BLaER1 treated with 17β-estradiol and CSF1 and Interleukin-3, amounts not matched to agents 10 nM and 100 nM (cell line): ENCODE results near the gene TXK.

Experiments used
- H3K27ac ChIP-seq, 11 experiments: shearing (Covaris generic); formaldehyde crosslinking; 2 replicates each; pipeline ENCODE4 v1.8.1; 2022
- H3K27me3 ChIP-seq, 11 experiments: shearing (Covaris generic); formaldehyde crosslinking; 2 replicates each; pipeline ENCODE4 v1.8.1; 2022
- H3K36me3 ChIP-seq, 11 experiments: shearing (Covaris generic); formaldehyde crosslinking; 2 replicates each; pipeline ENCODE4 v1.8.1; 2022
- H3K4me1 ChIP-seq, 10 experiments: shearing (Covaris generic); formaldehyde crosslinking; 2 replicates each; pipeline ENCODE4 v1.8.1; 2022
- H3K4me2 ChIP-seq, 11 experiments: shearing (Covaris generic); formaldehyde crosslinking; 2 replicates each; pipeline ENCODE4 v1.8.1; 2022
- H3K4me3 ChIP-seq, 10 experiments: shearing (Covaris generic); formaldehyde crosslinking; 2 replicates each; pipeline ENCODE4 v1.8.1; 2022
- H3K9ac ChIP-seq, 11 experiments: shearing (Covaris generic); formaldehyde crosslinking; 2 replicates each; pipeline ENCODE4 v1.8.1; 2022
- H3K9me3 ChIP-seq, 11 experiments: shearing (Covaris generic); formaldehyde crosslinking; replicated peaks in 1 of 11; 2 replicates each; pipeline ENCODE4 v1.8.1; 2022
- H4K20me1 ChIP-seq, 11 experiments: shearing (Covaris generic); formaldehyde crosslinking; 2 replicates each; pipeline ENCODE4 v1.8.1; 2022
- Cebpa-rat ChIP-seq, 11 experiments: shearing (Covaris generic); IDR thresholded peaks; 2 replicates each; pipeline ENCODE4 v1.8.1; 2022

TXK gene

DNA sequence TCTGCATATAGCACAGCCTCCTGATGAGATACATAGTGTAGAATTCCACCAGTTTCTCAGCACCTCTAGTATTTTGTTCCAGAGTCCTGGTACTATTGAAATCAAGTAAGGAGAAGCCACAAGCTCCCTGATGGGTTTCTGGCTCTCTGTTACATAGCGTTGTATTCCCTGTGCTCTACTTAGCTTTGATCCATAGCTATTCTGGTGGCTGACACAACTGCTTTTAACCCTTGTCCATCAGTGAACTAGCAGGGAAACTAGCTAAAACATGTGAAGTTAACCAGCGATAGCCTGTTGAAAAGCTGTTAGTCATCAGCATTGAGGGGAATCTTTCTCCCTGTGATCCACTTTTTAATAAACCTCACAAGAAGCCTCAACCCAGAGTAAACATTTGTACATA is 90.5 kb downstream of the TXK start:
- peaks cover 0 to 25% (median 11%) of the 10 kb centered on the region in 11 experiments; a peak in 10 of 22 replicates for H4K20me1 ChIP-seq
- H3K9me3 ChIP-seq = no peaks in the 10 kb centered on the region
- H3K4me3 ChIP-seq = no peak overlapping the region
- H3K27me3 ChIP-seq = peaks cover 0 to 80% (median 0%) of the 10 kb centered on the region in 11 experiments; a peak in 7 of 22 replicates
- no peaks in the 10 kb centered on the region for H3K36me3 ChIP-seq
- H3K9ac ChIP-seq = no peak overlapping the region
- no peak overlapping the region for H3K27ac ChIP-seq
- H3K4me2 ChIP-seq = no peak overlapping the region
- peaks cover 17 to 30% (median 28%) of the 10 kb centered on the region in 10 experiments for H3K4me1 ChIP-seq
- TF ChIP-seq Cebpa-rat (IDR thresholded peaks at IDR 0.05) = no peak

- no peaks in the 10 kb centered on the region for H3K9me3 ChIP-seq
- H3K4me2 ChIP-seq = no peak overlapping the region
- peaks cover 0 to 21% (median 7%) of the 10 kb centered on the region in 11 experiments; a peak in 10 of 22 replicates for H4K20me1 ChIP-seq
- no peak overlapping the region for H3K4me3 ChIP-seq
- H3K4me1 ChIP-seq = peaks cover 13 to 25% (median 23%) of the 10 kb centered on the region in 10 experiments
- no peaks in the 10 kb centered on the region for H3K36me3 ChIP-seq
- no peak overlapping the region for H3K27ac ChIP-seq
- H3K9ac ChIP-seq = no peak overlapping the region
- no peak for TF ChIP-seq Cebpa-rat (IDR thresholded peaks at IDR 0.05)
- peaks cover 0 to 78% (median 0%) of the 10 kb centered on the region in 11 experiments; a peak in 7 of 22 replicates for H3K27me3 ChIP-seq
Measured at GRCh38 chr4:48042979-48043461, 91.0 kb downstream of the TXK start.

- Histone ChIP-seq H3K4me2 (no peak overlapping the region), H3K9ac (no peak overlapping the region), H3K27me3 (peaks cover 0 to 66% (median 0%) of the 10 kb centered on the region in 11 experiments; a peak in 7 of 22 replicates), H3K27ac (no peak overlapping the region), H3K4me3 (no peak overlapping the region), H3K9me3 (no peaks in the 10 kb centered on the region), H4K20me1 (peaks cover 0 to 7% (median 0%) of the 10 kb centered on the region in 11 experiments; a peak in 2 of 22 replicates), H3K36me3 (no peaks in the 10 kb centered on the region), H3K4me1 (peaks cover 10 to 21% (median 18%) of the 10 kb centered on the region in 10 experiments)
- no peak for TF ChIP-seq Cebpa-rat (IDR thresholded peaks at IDR 0.05)
Measured at GRCh38 chr4:48041535-48042137, 92.4 kb downstream of the TXK start.

DNA sequence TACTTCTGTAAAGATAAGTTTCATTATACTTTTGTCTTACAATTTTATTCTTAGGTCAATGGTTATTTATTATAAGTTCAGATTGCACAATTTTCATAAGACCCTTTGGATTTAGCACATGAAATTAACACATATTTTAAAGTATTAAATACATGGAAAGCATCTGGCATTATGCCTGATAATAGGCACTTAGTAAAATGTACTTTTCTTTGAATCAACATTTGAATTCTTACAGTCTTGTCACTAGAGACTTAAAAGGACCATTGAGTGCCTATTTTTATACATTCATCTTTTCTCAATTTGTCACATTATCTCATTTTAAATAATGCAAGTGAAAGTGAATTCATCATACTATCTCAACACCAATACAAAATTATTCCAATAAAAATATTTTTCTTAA is 94.5 kb downstream of the TXK start:
- Histone ChIP-seq H3K9ac (no peak overlapping the region), H4K20me1 (no peaks in the 10 kb centered on the region), H3K36me3 (no peaks in the 10 kb centered on the region), H3K9me3 (no peaks in the 10 kb centered on the region), H3K4me2 (no peak overlapping the region), H3K4me3 (no peak overlapping the region), H3K27ac (no peak overlapping the region), H3K27me3 (peaks cover 0 to 45% (median 0%) of the 10 kb centered on the region in 11 experiments; a peak in 6 of 22 replicates), H3K4me1 (peaks cover 12 to 23% (median 17%) of the 10 kb centered on the region in 10 experiments)
- no peak for TF ChIP-seq Cebpa-rat (IDR thresholded peaks at IDR 0.05)

- Histone ChIP-seq H3K4me1 (peaks cover 12 to 23% (median 17%) of the 10 kb centered on the region in 10 experiments), H3K36me3 (no peaks in the 10 kb centered on the region), H4K20me1 (no peaks in the 10 kb centered on the region), H3K27ac (no peak overlapping the region), H3K4me2 (no peak overlapping the region), H3K4me3 (no peak overlapping the region), H3K9me3 (no peaks in the 10 kb centered on the region), H3K9ac (no peak overlapping the region), H3K27me3 (peaks cover 0 to 36% (median 0%) of the 10 kb centered on the region in 11 experiments; a peak in 6 of 22 replicates)
- TF ChIP-seq Cebpa-rat (IDR thresholded peaks at IDR 0.05) = no peak
Measured at GRCh38 chr4:48038666-48039065, 95.4 kb downstream of the TXK start.

DNA sequence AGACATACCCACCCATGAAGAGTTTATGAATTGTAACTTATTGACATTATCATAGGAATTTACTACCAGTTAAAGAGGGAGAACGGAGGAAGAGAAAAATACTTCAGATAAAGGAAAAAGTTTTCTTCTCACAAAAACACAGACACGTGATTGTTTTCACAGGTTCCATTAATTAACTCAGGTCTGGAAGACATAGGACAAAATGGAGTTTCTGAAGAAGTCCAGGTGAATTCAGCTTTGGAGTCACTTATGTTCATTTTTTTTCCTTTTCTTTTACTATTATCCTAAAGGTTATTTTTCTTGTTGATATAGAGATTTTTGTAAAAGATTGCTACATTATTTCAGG is 97.0 kb downstream of the TXK start:
- no peak for TF ChIP-seq Cebpa-rat (IDR thresholded peaks at IDR 0.05)
- H3K36me3 ChIP-seq = no peaks in the 10 kb centered on the region
- H3K4me2 ChIP-seq = peak overlapping the region; percentile 35 to 77 (median 58); a peak in 19 of 22 replicates
- H3K9me3 ChIP-seq = no peaks in the 10 kb centered on the region
- H3K9ac ChIP-seq = peak overlapping the region in 1 of 11 experiments; percentile 35; a peak in 2 of 22 replicates
- H3K27ac ChIP-seq = peak overlapping the region in 9 of 11 experiments; percentile 45 to 81 (median 59); a peak in 10 of 22 replicates
- H3K27me3 ChIP-seq = peaks cover 0 to 20% (median 0%) of the 10 kb centered on the region in 11 experiments; a peak in 6 of 22 replicates
- H4K20me1 ChIP-seq = no peaks in the 10 kb centered on the region
- H3K4me3 ChIP-seq = no peak overlapping the region
- H3K4me1 ChIP-seq = peaks cover 12 to 23% (median 17%) of the 10 kb centered on the region in 10 experiments

DNA sequence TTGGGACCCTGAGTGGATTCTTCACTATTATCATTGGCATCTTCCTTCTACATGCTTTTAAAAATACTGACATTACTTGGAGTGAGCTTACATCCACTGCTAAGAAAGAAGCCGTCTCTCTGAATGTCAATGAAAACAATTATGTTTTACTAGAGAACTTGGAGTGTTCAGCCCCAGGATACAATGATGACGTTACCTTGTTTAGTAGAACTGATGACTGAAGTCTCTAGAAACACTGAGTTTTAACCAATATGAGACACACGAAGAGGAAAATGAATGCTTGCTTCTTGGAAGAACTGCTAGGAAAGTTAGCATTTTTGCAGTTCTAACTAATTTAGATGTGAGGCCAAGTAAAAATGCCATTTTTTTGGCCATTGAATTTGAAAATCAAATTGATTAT is 98.1 kb downstream of the TXK start:
- H3K4me2 ChIP-seq = peak overlapping the region in 9 of 11 experiments; percentile 35 to 77 (median 58); a peak in 15 of 22 replicates
- no peaks in the 10 kb centered on the region for H3K9me3 ChIP-seq
- no peaks in the 10 kb centered on the region for H4K20me1 ChIP-seq
- H3K36me3 ChIP-seq = no peaks in the 10 kb centered on the region
- no peak for TF ChIP-seq Cebpa-rat (IDR thresholded peaks at IDR 0.05)
- peaks cover 12 to 23% (median 17%) of the 10 kb centered on the region in 10 experiments for H3K4me1 ChIP-seq
- no peak overlapping the region; a peak in 1 of 22 replicates for H3K9ac ChIP-seq
- peak overlapping the region in 7 of 11 experiments; percentile 55 to 81 (median 61); a peak in 13 of 22 replicates for H3K27ac ChIP-seq
- peaks cover 0 to 10% (median 0%) of the 10 kb centered on the region in 11 experiments; a peak in 3 of 22 replicates for H3K27me3 ChIP-seq
- no peak overlapping the region for H3K4me3 ChIP-seq

- Histone ChIP-seq H3K9ac (no peak overlapping the region), H3K9me3 (no peaks in the 10 kb centered on the region), H3K27me3 (0 out of 22 replicates have a peak, but pooled peaks cover 0 to 3% (median 0%) of the 10 kb centered on the region in 11 experiments), H3K4me3 (no peak overlapping the region), H3K4me2 (no peak overlapping the region), H4K20me1 (no peaks in the 10 kb centered on the region), H3K4me1 (peaks cover 12 to 23% (median 17%) of the 10 kb centered on the region in 10 experiments), H3K27ac (no peak overlapping the region), H3K36me3 (no peaks in the 10 kb centered on the region)
- no peak for TF ChIP-seq Cebpa-rat (IDR thresholded peaks at IDR 0.05)
Measured at GRCh38 chr4:48033825-48034413, 100.1 kb downstream of the TXK start.

DNA sequence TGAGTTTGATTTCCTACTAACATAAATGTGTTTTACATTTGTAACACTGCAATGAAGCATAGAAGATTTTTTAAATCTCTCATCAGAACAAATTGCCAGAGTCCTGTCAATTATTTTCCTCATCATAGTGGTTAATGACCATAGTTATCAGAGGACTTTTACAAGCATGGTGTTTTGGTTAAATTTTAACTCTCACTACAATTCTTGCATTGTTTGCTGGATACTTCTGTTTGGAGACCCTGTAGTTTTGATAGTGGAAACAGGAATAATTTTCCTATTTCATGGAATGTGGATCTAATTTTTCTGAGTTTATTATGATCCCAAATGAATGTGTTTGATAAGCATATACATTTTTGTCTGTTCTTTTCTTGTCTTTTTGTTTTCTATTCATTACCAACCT is 100.6 kb downstream of the TXK start:
- Histone ChIP-seq H3K9me3 (no peaks in the 10 kb centered on the region), H3K36me3 (no peaks in the 10 kb centered on the region), H3K27ac (no peak overlapping the region), H3K9ac (no peak overlapping the region), H3K4me2 (no peak overlapping the region), H3K4me3 (no peak overlapping the region), H3K27me3 (0 out of 22 replicates have a peak, but pooled peaks cover 0 to 3% (median 0%) of the 10 kb centered on the region in 11 experiments), H4K20me1 (no peaks in the 10 kb centered on the region), H3K4me1 (peaks cover 12 to 23% (median 17%) of the 10 kb centered on the region in 10 experiments)
- no peak for TF ChIP-seq Cebpa-rat (IDR thresholded peaks at IDR 0.05)
